Measurements from ENCODE around the gene NBR1. TPM values are rescaled to one million over a fixed set of nuclear protein-coding genes. Genes with fewer than 3 reads are reported as not detected.

Gene NBR1
- polyA plus RNA-seq, 3 donors: 40.4 to 88.5 (median 64.0) TPM

DNA sequence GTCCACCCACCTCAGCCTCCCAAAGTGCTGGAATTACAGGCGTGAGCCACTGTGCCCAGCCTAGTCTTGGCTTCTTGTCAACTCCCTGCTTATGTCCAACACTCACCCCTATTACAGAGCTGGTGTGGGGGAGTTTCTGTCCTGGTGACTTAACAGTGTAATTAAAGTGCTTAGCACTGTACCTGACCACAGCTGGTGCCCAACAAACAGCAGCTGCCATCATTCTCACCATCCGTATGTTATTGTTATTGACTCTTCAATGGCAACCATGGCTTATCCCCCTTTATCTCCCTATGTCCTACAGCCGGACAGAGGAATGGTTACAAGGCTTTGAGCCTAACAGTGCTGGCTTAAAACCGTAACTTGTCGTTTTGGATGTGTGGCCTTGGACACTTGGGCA is 28.9 kb upstream of the NBR1 start:
- H3K36me3 Mint-ChIP-seq: peaks cover 19 to 28% of the 10 kb centered on the region in 2 donors
- intact Hi-C loops (cut with micrococcal nuclease): no loop called here
- H3K4me1 Mint-ChIP-seq: peaks cover 19% of the 10 kb centered on the region
- Histone ChIP-seq H3K36me3 (replicated peaks in 1 of 2; ENCODE audit: control insufficient read depth in 1 of 2, insufficient read depth in 2 of 2, low read length in 2 of 2) (peaks cover 4 to 12% of the 10 kb centered on the region in 2 donors), H3K27ac (ENCODE audit: low read depth in 1 of 2, low read length in 2 of 2) (no peak overlapping the region), H3K9ac (ENCODE audit: insufficient read depth, low read length, poor library complexity, severe bottlenecking) (no peak overlapping the region), H3K4me2 (replicated peaks; ENCODE audit: extremely low read depth, low read length, poor library complexity, severe bottlenecking) (no peak overlapping the region), H3K79me2 (ENCODE audit: insufficient read depth, low read length) (no peaks in the 10 kb centered on the region), H3K9me3 (replicated peaks in 1 of 2; ENCODE audit: control insufficient read depth in 1 of 2, insufficient read depth in 1 of 2, low read length in 2 of 2) (no peaks in the 10 kb centered on the region), H3K27me3 (ENCODE audit: control insufficient read depth in 2 of 2, insufficient read depth in 2 of 2, low read length in 2 of 2) (no peaks in the 10 kb centered on the region), H3K4me3 (replicated peaks in 1 of 3; ENCODE audit: low read depth in 2 of 3, low read length in 3 of 3) (no peak overlapping the region), H4K20me1 (ENCODE audit: insufficient read depth, low read length) (no peaks in the 10 kb centered on the region), H2AFZ (ENCODE audit: insufficient read depth, low read depth, low read length, poor library complexity, severe bottlenecking) (no peak overlapping the region), H3K4me1 (ENCODE audit: control insufficient read depth in 1 of 2, insufficient read depth in 2 of 2, low read length in 2 of 2) (peaks cover 17 to 18% of the 10 kb centered on the region in 2 donors)
- H3K9me3 Mint-ChIP-seq: no peaks in the 10 kb centered on the region
- TF ChIP-seq, protein P1, sequence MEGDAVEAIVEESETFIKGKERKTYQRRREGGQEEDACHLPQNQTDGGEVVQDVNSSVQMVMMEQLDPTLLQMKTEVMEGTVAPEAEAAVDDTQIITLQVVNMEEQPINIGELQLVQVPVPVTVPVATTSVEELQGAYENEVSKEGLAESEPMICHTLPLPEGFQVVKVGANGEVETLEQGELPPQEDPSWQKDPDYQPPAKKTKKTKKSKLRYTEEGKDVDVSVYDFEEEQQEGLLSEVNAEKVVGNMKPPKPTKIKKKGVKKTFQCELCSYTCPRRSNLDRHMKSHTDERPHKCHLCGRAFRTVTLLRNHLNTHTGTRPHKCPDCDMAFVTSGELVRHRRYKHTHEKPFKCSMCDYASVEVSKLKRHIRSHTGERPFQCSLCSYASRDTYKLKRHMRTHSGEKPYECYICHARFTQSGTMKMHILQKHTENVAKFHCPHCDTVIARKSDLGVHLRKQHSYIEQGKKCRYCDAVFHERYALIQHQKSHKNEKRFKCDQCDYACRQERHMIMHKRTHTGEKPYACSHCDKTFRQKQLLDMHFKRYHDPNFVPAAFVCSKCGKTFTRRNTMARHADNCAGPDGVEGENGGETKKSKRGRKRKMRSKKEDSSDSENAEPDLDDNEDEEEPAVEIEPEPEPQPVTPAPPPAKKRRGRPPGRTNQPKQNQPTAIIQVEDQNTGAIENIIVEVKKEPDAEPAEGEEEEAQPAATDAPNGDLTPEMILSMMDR (IDR thresholded peaks at IDR 0.05): no peak
- 93% methylated on average over 2 of the region's 5 CpGs for WGBS (ENCODE audit: insufficient coverage)
- H3K4me3 Mint-ChIP-seq: no peak overlapping the region
- H3K27me3 Mint-ChIP-seq (ENCODE audit: low read depth in 3 of 3): peaks cover 0 to 2% (median 2%) of the 10 kb centered on the region in 3 donors
- no peak for DNase-seq
- H3K27ac Mint-ChIP-seq: peak overlapping the region in 1 of 7 donors; percentile 45

DNA sequence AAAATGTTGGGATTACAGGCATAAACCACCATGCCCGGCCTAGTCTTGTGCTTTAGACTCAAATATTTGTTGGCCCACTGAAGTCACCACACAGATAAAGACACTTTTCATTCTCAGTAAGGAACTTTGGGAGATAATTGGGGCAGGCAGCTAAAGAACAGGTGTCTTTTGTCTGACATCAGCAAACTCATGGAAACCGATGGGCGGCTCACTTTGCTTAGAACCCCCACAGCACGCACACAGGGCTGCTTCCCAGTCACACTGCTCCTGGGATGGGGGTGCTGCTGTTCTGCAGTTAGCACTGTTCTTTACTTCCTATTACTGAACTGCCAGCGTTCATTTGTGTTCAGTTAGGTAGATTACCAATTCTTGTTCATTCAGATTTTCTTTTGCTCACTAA is 27.8 kb upstream of the NBR1 start:
- no peaks in the 10 kb centered on the region for H3K27me3 ChIP-seq (ENCODE audit: control insufficient read depth in 2 of 2, insufficient read depth in 2 of 2, low read length in 2 of 2)
- H3K27ac ChIP-seq (ENCODE audit: low read depth in 1 of 2, low read length in 2 of 2): no peak overlapping the region
- H3K36me3 ChIP-seq (replicated peaks in 1 of 2; ENCODE audit: control insufficient read depth in 1 of 2, insufficient read depth in 2 of 2, low read length in 2 of 2): peaks cover 4 to 12% of the 10 kb centered on the region in 2 donors
- H3K79me2 ChIP-seq (ENCODE audit: insufficient read depth, low read length): no peaks in the 10 kb centered on the region
- no peak overlapping the region for H2AFZ ChIP-seq (ENCODE audit: insufficient read depth, low read depth, low read length, poor library complexity, severe bottlenecking)
- intact Hi-C loops (cut with micrococcal nuclease): no loop called here
- peaks cover 20 to 28% of the 10 kb centered on the region in 2 donors for H3K36me3 Mint-ChIP-seq
- no peaks in the 10 kb centered on the region for H4K20me1 ChIP-seq (ENCODE audit: insufficient read depth, low read length)
- H3K27me3 Mint-ChIP-seq (ENCODE audit: low read depth in 3 of 3): peaks cover 0 to 4% (median 2%) of the 10 kb centered on the region in 3 donors
- TF ChIP-seq, protein P1 (IDR thresholded peaks at IDR 0.05): no peak
- H3K4me3 ChIP-seq (replicated peaks in 1 of 3; ENCODE audit: low read depth in 2 of 3, low read length in 3 of 3): no peak overlapping the region
- 93% methylated on average over 2 of the region's 5 CpGs for WGBS (ENCODE audit: insufficient coverage)
- no peak overlapping the region for H3K4me2 ChIP-seq (replicated peaks; ENCODE audit: extremely low read depth, low read length, poor library complexity, severe bottlenecking)
- no peak overlapping the region for H3K9ac ChIP-seq (ENCODE audit: insufficient read depth, low read length, poor library complexity, severe bottlenecking)
- H3K4me1 Mint-ChIP-seq: peaks cover 19% of the 10 kb centered on the region
- no peak for DNase-seq
- no peak overlapping the region for H3K27ac Mint-ChIP-seq
- no peaks in the 10 kb centered on the region for H3K9me3 Mint-ChIP-seq
- H3K4me1 ChIP-seq (ENCODE audit: control insufficient read depth in 1 of 2, insufficient read depth in 2 of 2, low read length in 2 of 2): peaks cover 17 to 18% of the 10 kb centered on the region in 2 donors
- H3K9me3 ChIP-seq (replicated peaks in 1 of 2; ENCODE audit: control insufficient read depth in 1 of 2, insufficient read depth in 1 of 2, low read length in 2 of 2): no peaks in the 10 kb centered on the region
- H3K4me3 Mint-ChIP-seq: no peak overlapping the region

All from CD14-positive monocyte (primary cell).